ENCODE results near the gene LY9. TPM values are rescaled to one million over a fixed set of nuclear protein-coding genes. Genes with fewer than 3 reads are reported as not detected.

Gene LY9
- total RNA-seq, 1 experiment from 2014 or later, result 6.9 TPM

DNA sequence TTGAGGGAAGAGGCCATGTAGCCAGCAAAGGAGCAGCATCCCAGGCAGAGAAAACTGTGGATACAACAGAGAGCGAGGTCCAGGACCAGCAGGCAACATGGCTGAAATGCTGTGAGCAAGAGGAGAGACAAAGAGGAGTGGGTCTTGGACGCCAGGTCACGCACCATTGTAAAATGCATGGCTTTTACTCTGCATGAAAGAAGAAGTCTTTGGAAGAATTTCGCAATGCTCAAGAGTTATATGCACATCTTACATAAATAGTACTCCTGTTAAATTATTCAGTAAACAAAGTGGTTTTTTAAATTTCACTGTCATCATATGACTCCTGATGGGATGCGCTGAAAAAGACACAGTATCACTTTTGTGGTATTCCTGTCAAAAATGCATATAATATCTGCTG, 63.2 kb downstream of the LY9 start:
- ChIA-PET CTCF (no interaction called here), POLR2A (ENCODE audit: unreplicated experiment) (no interaction called here)
- Histone ChIP-seq H3K4me1 (replicated peaks; ENCODE audit: insufficient read depth) (no peaks in the 10 kb centered on the region), H3K9me2 (ENCODE audit: insufficient read depth) (no peaks in the 10 kb centered on the region), H3F3A (ENCODE audit: insufficient read depth, low read depth) (no peaks in the 10 kb centered on the region), H3K4me2 (no peak overlapping the region), H3K4me3 (no peak overlapping the region), H3K27me3 (ENCODE audit: insufficient read depth, low read depth) (no peaks in the 10 kb centered on the region), H3K27ac (no peak overlapping the region), H4K20me1 (ENCODE audit: insufficient read depth) (no peaks in the 10 kb centered on the region), H3K9me3 (ENCODE audit: insufficient read depth, low read depth) (no peaks in the 10 kb centered on the region), H3K79me2 (ENCODE audit: low read depth) (no peaks in the 10 kb centered on the region), H3K36me3 (ENCODE audit: low read depth) (no peaks in the 10 kb centered on the region), H2AFZ (no peak overlapping the region)
- TF ChIP-seq, protein P1, sequence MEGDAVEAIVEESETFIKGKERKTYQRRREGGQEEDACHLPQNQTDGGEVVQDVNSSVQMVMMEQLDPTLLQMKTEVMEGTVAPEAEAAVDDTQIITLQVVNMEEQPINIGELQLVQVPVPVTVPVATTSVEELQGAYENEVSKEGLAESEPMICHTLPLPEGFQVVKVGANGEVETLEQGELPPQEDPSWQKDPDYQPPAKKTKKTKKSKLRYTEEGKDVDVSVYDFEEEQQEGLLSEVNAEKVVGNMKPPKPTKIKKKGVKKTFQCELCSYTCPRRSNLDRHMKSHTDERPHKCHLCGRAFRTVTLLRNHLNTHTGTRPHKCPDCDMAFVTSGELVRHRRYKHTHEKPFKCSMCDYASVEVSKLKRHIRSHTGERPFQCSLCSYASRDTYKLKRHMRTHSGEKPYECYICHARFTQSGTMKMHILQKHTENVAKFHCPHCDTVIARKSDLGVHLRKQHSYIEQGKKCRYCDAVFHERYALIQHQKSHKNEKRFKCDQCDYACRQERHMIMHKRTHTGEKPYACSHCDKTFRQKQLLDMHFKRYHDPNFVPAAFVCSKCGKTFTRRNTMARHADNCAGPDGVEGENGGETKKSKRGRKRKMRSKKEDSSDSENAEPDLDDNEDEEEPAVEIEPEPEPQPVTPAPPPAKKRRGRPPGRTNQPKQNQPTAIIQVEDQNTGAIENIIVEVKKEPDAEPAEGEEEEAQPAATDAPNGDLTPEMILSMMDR (conservative IDR thresholded peaks at IDR 0.05), result no peak
- TF ChIP-seq EZH2 (IDR thresholded peaks at IDR 0.05; ENCODE audit: low read depth), result no peak
- no peak for DNase-seq
- BruUV-seq (replicated peaks), result no TSS peak
- intact Hi-C loops (cut with micrococcal nuclease; ENCODE audit: unreplicated experiment), result no loop called here

- POLR2A ChIA-PET (ENCODE audit: unreplicated experiment), result no interaction called here
- DNase-seq, result no peak
These were observed 65.0 kb downstream of the LY9 start for GRCh38 chr1:160860840-160861505.

DNA sequence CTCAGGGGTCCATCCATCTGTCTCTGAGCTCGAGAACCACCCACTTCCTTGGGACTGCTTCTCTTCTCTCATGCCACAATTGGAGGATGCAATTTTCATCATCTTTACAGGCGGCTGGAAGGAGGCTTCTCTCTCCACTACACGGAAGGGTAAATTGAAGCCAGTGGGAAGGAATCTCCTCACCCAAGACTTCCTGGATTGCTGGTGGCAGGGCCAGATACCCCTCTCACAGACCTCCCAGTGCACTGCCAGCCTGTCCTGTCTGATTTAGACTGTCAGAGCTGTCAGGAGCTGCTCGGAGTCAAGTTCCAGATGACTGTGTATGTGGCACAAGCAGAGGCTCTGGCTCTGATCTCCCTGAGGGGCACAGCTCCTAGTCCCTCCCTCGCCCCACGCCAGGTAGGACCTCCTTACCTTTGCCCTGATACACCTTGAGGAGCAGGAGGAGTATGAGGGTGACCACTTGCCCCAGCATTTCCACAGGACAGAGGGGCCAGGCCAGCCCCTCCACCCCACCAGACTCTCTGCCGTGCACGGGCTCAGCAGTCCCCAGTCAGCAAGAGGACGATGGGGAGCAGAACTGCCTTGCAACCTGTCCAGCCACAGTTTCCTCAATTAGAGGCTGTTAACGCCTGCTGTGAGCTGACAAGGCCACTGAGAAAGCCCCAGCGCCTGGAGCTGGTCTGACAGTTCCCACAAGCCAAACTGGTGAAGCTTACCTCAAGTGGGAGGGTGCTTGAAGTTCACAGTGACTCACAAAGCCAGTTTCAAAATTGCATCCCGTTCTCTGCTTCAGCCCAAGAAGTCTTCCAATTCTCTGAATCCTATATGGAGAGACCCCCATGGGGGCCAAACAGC, 66.5 kb downstream of the LY9 start, which contains the start of gene CD244:
Gene CD244, minus strand, starts transcription at position 685 of the 858 bp plus-strand sequence. Its CDS starts 210 bp downstream, at position 475.
- no peaks in the 10 kb centered on the region for H3K79me2 ChIP-seq (ENCODE audit: low read depth)
- POLR2A ChIA-PET (ENCODE audit: unreplicated experiment), result no interaction called here
- H3K4me3 ChIP-seq, result no peak within 1 kb of the TSS
- BruUV-seq (replicated peaks), result no TSS peak
- no peak within 1 kb of the TSS for H2AFZ ChIP-seq
- no peaks in the 10 kb centered on the region for H3K36me3 ChIP-seq (ENCODE audit: low read depth)
- no peaks in the 10 kb centered on the region for H3K9me3 ChIP-seq (ENCODE audit: insufficient read depth, low read depth)
- no peaks in the 10 kb centered on the region for H3K4me1 ChIP-seq (replicated peaks; ENCODE audit: insufficient read depth)
- no peak within 1 kb of the TSS for H3K4me2 ChIP-seq
- H3F3A ChIP-seq (ENCODE audit: insufficient read depth, low read depth), result no peaks in the 10 kb centered on the region
- DNase-seq, result peak in 1 of 2 experiments; percentile 40
- no peaks in the 10 kb centered on the region for H4K20me1 ChIP-seq (ENCODE audit: insufficient read depth)
- CTCF ChIA-PET, result no interaction called here
- H3K27ac ChIP-seq, result no peak within 1 kb of the TSS
- intact Hi-C loops (cut with micrococcal nuclease; ENCODE audit: unreplicated experiment), result no loop called here
- no peak for TF ChIP-seq EZH2 (IDR thresholded peaks at IDR 0.05; ENCODE audit: low read depth)
- TF ChIP-seq, protein P1 (conservative IDR thresholded peaks at IDR 0.05), result no peak
- H3K9me2 ChIP-seq (ENCODE audit: insufficient read depth), result no peaks in the 10 kb centered on the region
- H3K27me3 ChIP-seq (ENCODE audit: insufficient read depth, low read depth), result no peaks in the 10 kb centered on the region

More at GRCh38 chr1:160860840-160861505, 65.0 kb downstream of the LY9 start:
- no peaks in the 10 kb centered on the region for H3F3A ChIP-seq (ENCODE audit: insufficient read depth, low read depth)
- H3K27ac ChIP-seq, result no peak overlapping the region
- no peaks in the 10 kb centered on the region for H3K9me2 ChIP-seq (ENCODE audit: insufficient read depth)
- no peaks in the 10 kb centered on the region for H3K79me2 ChIP-seq (ENCODE audit: low read depth)
- no peaks in the 10 kb centered on the region for H3K36me3 ChIP-seq (ENCODE audit: low read depth)
- no peaks in the 10 kb centered on the region for H3K4me1 ChIP-seq (replicated peaks; ENCODE audit: insufficient read depth)
- H3K27me3 ChIP-seq (ENCODE audit: insufficient read depth, low read depth), result no peaks in the 10 kb centered on the region
- no peaks in the 10 kb centered on the region for H4K20me1 ChIP-seq (ENCODE audit: insufficient read depth)
- no peaks in the 10 kb centered on the region for H3K9me3 ChIP-seq (ENCODE audit: insufficient read depth, low read depth)
- no peak for TF ChIP-seq EZH2 (IDR thresholded peaks at IDR 0.05; ENCODE audit: low read depth)
- TF ChIP-seq, protein P1 (conservative IDR thresholded peaks at IDR 0.05), result no peak
- intact Hi-C loops (cut with micrococcal nuclease; ENCODE audit: unreplicated experiment), result no loop called here
- no peak overlapping the region for H3K4me3 ChIP-seq
- no peak overlapping the region for H3K4me2 ChIP-seq
- CTCF ChIA-PET, result no interaction called here
- no TSS peak for BruUV-seq (replicated peaks)
- no peak overlapping the region for H2AFZ ChIP-seq
